Measurements from ENCODE around the gene TMOD4.
"Not testable (repeated sequence)": the region's sequence is repeated elsewhere in the genome, so short reads cannot be mapped to it uniquely, and the experiment has no call there.

Gene TMOD4

GRCh38 chr1:151175863-151176262, at the start of gene TMOD4:
Gene TMOD4, minus strand, starts transcription at chr1:151175981. Its CDS starts 1,106 bp downstream, at chr1:151174875.
- Histone ChIP-seq H3K9me3 (ENCODE audit: control insufficient read depth, insufficient read depth, low read length) (no peaks in the 10 kb centered on the region), H3K4me1 (ENCODE audit: control insufficient read depth, insufficient read depth, low read length) (no peaks in the 10 kb centered on the region), H3K4me3 (ENCODE audit: low read depth, low read length) (no peak within 1 kb of the TSS), H3K9ac (ENCODE audit: low read depth, low read length) (no peak within 1 kb of the TSS), H3K27ac (ENCODE audit: low read depth, low read length) (no peak within 1 kb of the TSS), H3K27me3 (ENCODE audit: control insufficient read depth, insufficient read depth, low read length) (no peaks in the 10 kb centered on the region), H3K36me3 (ENCODE audit: control insufficient read depth, insufficient read depth, low read length) (peaks cover 71% of the 10 kb centered on the region)

- Histone ChIP-seq H3K36me3 (ENCODE audit: control insufficient read depth, insufficient read depth, low read length) (peaks cover 39% of the 10 kb centered on the region), H3K9me3 (ENCODE audit: control insufficient read depth, insufficient read depth, low read length) (no peaks in the 10 kb centered on the region), H3K27me3 (ENCODE audit: control insufficient read depth, insufficient read depth, low read length) (no peaks in the 10 kb centered on the region), H3K4me1 (ENCODE audit: control insufficient read depth, insufficient read depth, low read length) (no peaks in the 10 kb centered on the region; the same call in 1 of the 2 replicates), H3K27ac (ENCODE audit: low read depth, low read length) (no peak overlapping the region), H3K9ac (ENCODE audit: low read depth, low read length) (no peak overlapping the region), H3K4me3 (ENCODE audit: low read depth, low read length) (no peak overlapping the region)
These were observed 46.3 kb upstream of the TMOD4 start for GRCh38 chr1:151222130-151222529.

- no peaks in the 10 kb centered on the region; the same call in 1 of the 2 replicates for H3K4me1 ChIP-seq (ENCODE audit: control insufficient read depth, insufficient read depth, low read length)
- no peak overlapping the region for H3K27ac ChIP-seq (ENCODE audit: low read depth, low read length)
- H3K9me3 ChIP-seq (ENCODE audit: control insufficient read depth, insufficient read depth, low read length) = no peaks in the 10 kb centered on the region
- H3K36me3 ChIP-seq (ENCODE audit: control insufficient read depth, insufficient read depth, low read length) = peaks cover 35% of the 10 kb centered on the region
- H3K9ac ChIP-seq (ENCODE audit: low read depth, low read length) = no peak overlapping the region
- no peaks in the 10 kb centered on the region for H3K27me3 ChIP-seq (ENCODE audit: control insufficient read depth, insufficient read depth, low read length)
- H3K4me3 ChIP-seq (ENCODE audit: low read depth, low read length) = no peak overlapping the region
These were observed 45.8 kb upstream of the TMOD4 start for GRCh38 chr1:151221616-151222015.

DNA sequence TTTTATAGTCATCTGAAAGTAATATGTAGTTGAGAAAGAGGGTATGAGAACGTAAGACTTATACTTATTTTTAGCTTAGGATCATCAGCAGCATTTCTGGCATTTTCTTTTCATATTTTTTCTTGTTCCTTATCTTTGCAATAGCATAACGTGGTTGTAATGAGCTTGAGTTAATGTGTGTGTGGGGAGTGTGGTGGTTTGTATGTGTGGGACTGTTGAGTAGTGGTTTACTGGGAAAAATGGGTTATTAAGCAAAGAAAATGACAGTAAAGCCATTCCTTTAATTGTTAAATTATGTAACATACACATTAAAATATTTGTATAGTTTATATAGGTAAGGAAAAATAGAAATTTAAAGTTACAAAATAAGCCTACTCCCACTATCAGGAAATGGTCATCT, 37.8 kb upstream of the TMOD4 start:
- H3K9me3 ChIP-seq (ENCODE audit: control insufficient read depth, insufficient read depth, low read length) = no peaks in the 10 kb centered on the region
- no peak overlapping the region for H3K9ac ChIP-seq (ENCODE audit: low read depth, low read length)
- H3K36me3 ChIP-seq (ENCODE audit: control insufficient read depth, insufficient read depth, low read length) = peaks cover 41% of the 10 kb centered on the region

GRCh38 chr1:151211972-151212705, 36.4 kb upstream of the TMOD4 start:
- Histone ChIP-seq H3K9ac (ENCODE audit: low read depth, low read length) (no peak overlapping the region), H3K27me3 (ENCODE audit: control insufficient read depth, insufficient read depth, low read length) (no peaks in the 10 kb centered on the region), H3K4me3 (ENCODE audit: low read depth, low read length) (no peak overlapping the region), H3K9me3 (ENCODE audit: control insufficient read depth, insufficient read depth, low read length) (no peaks in the 10 kb centered on the region), H3K4me1 (ENCODE audit: control insufficient read depth, insufficient read depth, low read length) (no peaks in the 10 kb centered on the region), H3K27ac (ENCODE audit: low read depth, low read length) (no peak overlapping the region), H3K36me3 (ENCODE audit: control insufficient read depth, insufficient read depth, low read length) (peaks cover 47% of the 10 kb centered on the region)

More for the DNA sequence above, 37.8 kb upstream of the TMOD4 start:
- no peak overlapping the region for H3K27ac ChIP-seq (ENCODE audit: low read depth, low read length)
- H3K4me1 ChIP-seq (ENCODE audit: control insufficient read depth, insufficient read depth, low read length) = no peaks in the 10 kb centered on the region
- no peaks in the 10 kb centered on the region for H3K27me3 ChIP-seq (ENCODE audit: control insufficient read depth, insufficient read depth, low read length)
- H3K4me3 ChIP-seq (ENCODE audit: low read depth, low read length) = no peak overlapping the region

DNA sequence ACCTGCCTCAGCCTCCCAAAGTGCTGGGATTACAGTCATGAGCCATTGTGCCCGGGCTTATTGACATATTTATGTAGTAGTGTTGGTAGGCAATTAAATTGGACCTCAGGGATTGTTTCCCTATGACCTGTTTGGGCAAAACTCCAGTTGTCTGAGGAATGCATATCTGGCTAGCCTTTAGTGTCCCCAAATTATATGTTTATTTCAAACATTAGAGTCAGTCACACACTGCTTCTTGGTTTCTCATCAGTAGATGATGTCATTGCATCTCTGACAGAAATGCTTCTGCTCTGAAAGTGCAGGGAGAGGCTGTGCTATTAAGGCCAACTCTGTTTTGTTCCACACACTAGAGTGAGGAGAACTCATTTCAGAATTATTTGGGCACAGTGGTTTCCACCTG, 35.0 kb upstream of the TMOD4 start:
- Histone ChIP-seq H3K27me3 (ENCODE audit: control insufficient read depth, insufficient read depth, low read length) (no peaks in the 10 kb centered on the region), H3K36me3 (ENCODE audit: control insufficient read depth, insufficient read depth, low read length) (peaks cover 60% of the 10 kb centered on the region), H3K4me3 (ENCODE audit: low read depth, low read length) (no peak overlapping the region), H3K4me1 (ENCODE audit: control insufficient read depth, insufficient read depth, low read length) (no peaks in the 10 kb centered on the region), H3K9ac (ENCODE audit: low read depth, low read length) (no peak overlapping the region), H3K9me3 (ENCODE audit: control insufficient read depth, insufficient read depth, low read length) (no peaks in the 10 kb centered on the region), H3K27ac (ENCODE audit: low read depth, low read length) (no peak overlapping the region)

DNA sequence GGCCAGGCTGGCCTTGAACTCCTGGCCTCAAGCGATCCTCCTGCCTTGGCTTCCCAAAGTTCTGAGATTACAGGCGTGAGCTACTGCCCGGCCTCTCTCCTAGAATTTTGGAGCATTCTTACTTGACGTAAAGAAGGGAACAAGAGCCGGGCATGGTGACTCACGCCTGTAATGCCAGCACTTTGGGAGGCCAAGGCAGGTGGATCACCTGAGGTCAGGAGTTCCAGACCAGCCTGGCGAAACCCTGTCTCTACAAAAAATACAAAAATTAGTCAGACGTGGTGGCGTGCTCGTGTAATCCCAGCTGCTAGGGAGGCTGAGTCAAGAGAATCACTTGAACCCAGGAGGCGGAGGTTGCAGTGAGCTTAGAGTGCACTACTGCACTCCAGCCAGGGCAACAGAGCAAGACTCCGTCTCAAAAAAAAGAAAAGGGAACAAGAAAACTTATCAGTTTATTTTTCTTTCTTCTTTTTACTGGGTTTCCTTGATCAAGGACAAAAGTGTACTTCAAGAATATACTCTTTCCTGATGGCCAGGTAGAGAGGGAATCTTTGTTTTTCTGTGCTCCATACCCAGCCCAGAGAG, 29.7 kb upstream of the TMOD4 start:
- not testable (repeated sequence) for H3K4me3 ChIP-seq (ENCODE audit: low read depth, low read length); H3K27me3 ChIP-seq (ENCODE audit: control insufficient read depth, insufficient read depth, low read length); H3K9me3 ChIP-seq (ENCODE audit: control insufficient read depth, insufficient read depth, low read length); H3K9ac ChIP-seq (ENCODE audit: low read depth, low read length); H3K27ac ChIP-seq (ENCODE audit: low read depth, low read length); H3K4me1 ChIP-seq (ENCODE audit: control insufficient read depth, insufficient read depth, low read length)
- peaks cover 69% of the 10 kb centered on the region for H3K36me3 ChIP-seq (ENCODE audit: control insufficient read depth, insufficient read depth, low read length)

GRCh38 chr1:151199873-151200581, 24.2 kb upstream of the TMOD4 start:
- Histone ChIP-seq H3K4me1 (ENCODE audit: control insufficient read depth, insufficient read depth, low read length) (peaks cover 6% of the 10 kb centered on the region; the same call in 1 of the 2 replicates), H3K27ac (ENCODE audit: low read depth, low read length) (peak overlapping the region; percentile 55), H3K27me3 (ENCODE audit: control insufficient read depth, insufficient read depth, low read length) (no peaks in the 10 kb centered on the region), H3K9me3 (ENCODE audit: control insufficient read depth, insufficient read depth, low read length) (no peaks in the 10 kb centered on the region), H3K9ac (ENCODE audit: low read depth, low read length) (peak overlapping the region; percentile 87; the same call in 1 of the 2 replicates), H3K36me3 (ENCODE audit: control insufficient read depth, insufficient read depth, low read length) (peaks cover 30% of the 10 kb centered on the region), H3K4me3 (ENCODE audit: low read depth, low read length) (peak overlapping the region; percentile 92)

DNA sequence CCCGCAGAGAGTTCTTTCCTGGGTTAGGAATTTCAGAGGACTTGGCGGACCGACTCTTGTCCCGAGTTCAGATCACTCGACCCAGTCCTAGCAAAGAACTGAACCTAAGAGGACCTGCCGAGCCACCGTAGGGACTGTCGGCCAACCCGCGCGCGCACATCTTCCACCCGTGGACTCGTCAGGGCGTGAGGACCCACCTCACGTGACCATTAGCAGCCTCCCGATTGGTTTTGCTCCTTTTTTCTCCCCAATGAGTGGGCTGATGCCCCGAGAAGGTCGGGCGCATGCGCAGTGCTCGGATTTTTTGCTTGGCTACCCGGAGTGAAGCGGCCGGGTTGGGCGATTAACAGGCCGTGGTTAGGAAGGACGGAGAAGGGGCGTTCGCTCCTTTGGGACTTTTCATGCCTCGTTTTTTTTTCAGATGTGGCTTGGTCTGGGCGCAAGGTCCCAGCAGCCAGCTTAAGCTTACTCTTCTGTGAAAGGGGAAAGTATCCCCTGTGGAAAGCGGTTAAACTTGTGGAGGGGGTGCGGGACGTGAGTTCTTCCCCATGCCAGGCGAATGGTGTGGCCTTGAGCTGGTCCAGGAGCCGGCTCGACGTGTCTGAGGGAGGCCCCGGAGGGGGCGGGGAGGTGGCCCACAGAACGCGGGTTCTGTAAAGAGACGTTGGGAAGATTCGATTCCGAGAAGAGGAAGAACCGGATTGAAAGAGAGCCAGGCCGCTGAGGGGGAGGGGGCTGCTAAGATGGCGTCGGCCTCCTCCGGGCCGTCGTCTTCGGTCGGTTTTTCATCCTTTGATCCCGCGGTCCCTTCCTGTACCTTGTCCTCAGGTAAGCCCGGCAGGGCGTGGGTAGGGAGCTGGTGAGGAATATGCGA, 22.7 kb upstream of the TMOD4 start, which contains the start of gene PIP5K1A:
Gene PIP5K1A, plus strand, starts transcription at position 299 of the 874 bp plus-strand sequence. Its CDS starts 445 bp downstream, at position 744.
- H3K4me1 ChIP-seq (ENCODE audit: control insufficient read depth, insufficient read depth, low read length) = peaks cover 6% of the 10 kb centered on the region; the same call in 1 of the 2 replicates
- peaks cover 17% of the 10 kb centered on the region for H3K36me3 ChIP-seq (ENCODE audit: control insufficient read depth, insufficient read depth, low read length)
- H3K27me3 ChIP-seq (ENCODE audit: control insufficient read depth, insufficient read depth, low read length) = no peaks in the 10 kb centered on the region
- H3K9me3 ChIP-seq (ENCODE audit: control insufficient read depth, insufficient read depth, low read length) = no peaks in the 10 kb centered on the region
- H3K9ac ChIP-seq (ENCODE audit: low read depth, low read length) = peak within 1 kb of the TSS; percentile 87
- peak within 1 kb of the TSS; percentile 96 for H3K27ac ChIP-seq (ENCODE audit: low read depth, low read length)
- H3K4me3 ChIP-seq (ENCODE audit: low read depth, low read length) = peak within 1 kb of the TSS; percentile 92

DNA sequence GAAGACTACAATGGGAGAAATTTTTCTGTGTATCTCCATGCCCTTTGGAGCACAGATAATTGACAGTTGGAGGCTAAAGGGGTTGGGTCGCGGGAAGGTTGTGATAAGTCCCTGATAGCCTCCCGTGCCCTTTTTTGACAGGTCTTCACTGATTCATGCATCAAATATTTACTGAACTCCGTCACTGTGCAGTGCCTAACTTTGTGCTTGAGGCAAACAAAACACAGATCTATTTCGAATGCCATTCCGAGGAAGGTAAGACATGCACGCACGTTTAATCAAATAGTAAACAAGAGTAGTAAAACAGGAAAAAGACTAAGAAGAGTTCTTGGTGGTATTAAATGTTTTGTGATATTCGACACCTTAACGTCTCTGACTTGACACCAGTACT, 22.1 kb upstream of the TMOD4 start:
- H3K9me3 ChIP-seq (ENCODE audit: control insufficient read depth, insufficient read depth, low read length) = no peaks in the 10 kb centered on the region
- peaks cover 6% of the 10 kb centered on the region; the same call in 1 of the 2 replicates for H3K4me1 ChIP-seq (ENCODE audit: control insufficient read depth, insufficient read depth, low read length)
- H3K36me3 ChIP-seq (ENCODE audit: control insufficient read depth, insufficient read depth, low read length) = peaks cover 11% of the 10 kb centered on the region
- H3K9ac ChIP-seq (ENCODE audit: low read depth, low read length) = no peak overlapping the region
- peak overlapping the region; percentile 92 for H3K4me3 ChIP-seq (ENCODE audit: low read depth, low read length)
- H3K27ac ChIP-seq (ENCODE audit: low read depth, low read length) = peak overlapping the region; percentile 96
- no peaks in the 10 kb centered on the region for H3K27me3 ChIP-seq (ENCODE audit: control insufficient read depth, insufficient read depth, low read length)

Measured in HUES48 (cell line).